Posterior cingulate gyrus (tissue), 11 donors: ENCODE data around the gene CCDC88C.
"Not testable (repeated sequence)": the region's sequence is repeated elsewhere in the genome, so short reads cannot be mapped to it uniquely, and the experiment has no call there.

Experiments used
- DNase-seq, 10 donors: peaks; one replicate each; pipeline versions ENCODE4 v3.0.0 to v3.0.0-alpha.2; 2020 to 2021; ENCODE audit warnings: mixed read lengths in 3 of 10
- intact Hi-C: fragments of 100-400 bp; cut with DNase I; formaldehyde crosslinking; loops from one replicate; pipeline ENCODE4 v1.15.1; 2023

The CCDC88C gene

GRCh38 chr14:91417120-91417982 lies at the start of gene CCDC88C:
Gene CCDC88C, minus strand, starts transcription at chr14:91417820. Its CDS starts 130 bp downstream, at chr14:91417690.
- peak in 5 of 10 donors; percentile 16 to 87 (median 70) for DNase-seq
- intact Hi-C loops: loop anchor here (1.0 kb wide), 1 partner anchor 36 kb away; no protein-coding TSS in a partner anchor

GRCh38 chr14:91466192-91466591 lies 48.6 kb upstream of the CCDC88C start:
- intact Hi-C loops: no loop called here
- no peak for DNase-seq

- intact Hi-C loops: no loop called here
- no peak for DNase-seq
Measured at GRCh38 chr14:91464615-91465205, 47.1 kb upstream of the CCDC88C start.

- DNase-seq: no peak
- intact Hi-C loops: no loop called here
Measured at GRCh38 chr14:91458612-91459011, 41.0 kb upstream of the CCDC88C start.

- intact Hi-C loops: no loop called here
- DNase-seq: no peak
Measured at GRCh38 chr14:91456283-91456682, 38.7 kb upstream of the CCDC88C start.

GRCh38 chr14:91454580-91454979 lies 37.0 kb upstream of the CCDC88C start:
- DNase-seq: no peak
- intact Hi-C loops: no loop called here

- no peak for DNase-seq
- intact Hi-C loops: no loop called here
Measured at GRCh38 chr14:91454155-91454554, 36.5 kb upstream of the CCDC88C start.

GRCh38 chr14:91453744-91454143 lies 36.1 kb upstream of the CCDC88C start:
- intact Hi-C loops: no loop called here
- no peak for DNase-seq

GRCh38 chr14:91444335-91445020 lies 26.9 kb upstream of the CCDC88C start:
- no peak for DNase-seq

GRCh38 chr14:91439345-91439744 lies 21.7 kb upstream of the CCDC88C start:
- intact Hi-C loops: no loop called here
- no peak for DNase-seq

More at GRCh38 chr14:91444335-91445020, 26.9 kb upstream of the CCDC88C start:
- intact Hi-C loops: no loop called here

GRCh38 chr14:91438845-91439244 lies 21.2 kb upstream of the CCDC88C start:
- intact Hi-C loops: no loop called here
- no peak for DNase-seq

GRCh38 chr14:91436266-91436665 lies 18.6 kb upstream of the CCDC88C start:
- intact Hi-C loops, DNase-seq: not testable (repeated sequence)

- intact Hi-C loops: no loop called here
- DNase-seq: no peak
Measured at GRCh38 chr14:91429385-91429784, 11.8 kb upstream of the CCDC88C start.

- DNase-seq, intact Hi-C loops: not testable (repeated sequence)
Measured at GRCh38 chr14:91428931-91429330, 11.3 kb upstream of the CCDC88C start.

- intact Hi-C loops, DNase-seq: not testable (repeated sequence)
Measured at GRCh38 chr14:91425531-91425944, 7.9 kb upstream of the CCDC88C start.

GRCh38 chr14:91424813-91425530 lies 7.4 kb upstream of the CCDC88C start:
- intact Hi-C loops: no loop called here
- DNase-seq: no peak

GRCh38 chr14:91420686-91421085 lies 3.1 kb upstream of the CCDC88C start:
- intact Hi-C loops: no loop called here

GRCh38 chr14:91419451-91419850 lies 1.8 kb upstream of the CCDC88C start:
- intact Hi-C loops: loop anchor here (1.0 kb wide), 1 partner anchor 96 kb away; no protein-coding TSS in a partner anchor
- DNase-seq: no peak

More at GRCh38 chr14:91420686-91421085, 3.1 kb upstream of the CCDC88C start:
- no peak for DNase-seq

GRCh38 chr14:91419044-91419397 lies 1.4 kb upstream of the CCDC88C start:
- intact Hi-C loops: loop anchor here (1.0 kb wide), 1 partner anchor 96 kb away; no protein-coding TSS in a partner anchor
- no peak for DNase-seq

- peak; percentile 35 to 94 (median 69) for DNase-seq
- intact Hi-C loops: loop anchor here (1.0 kb wide), 1 partner anchor 95 kb away; no protein-coding TSS in a partner anchor
Measured at GRCh38 chr14:91418387-91419043, 895 bp upstream of the CCDC88C start.
